Upper lobe of left lung (tissue), 4 donors: ENCODE measurements around the gene ZP2.

Experiments
- CTCF ChIP-seq, 6 experiments: fragments of 450-650 bp in 4 of 6; fragments of 200-600 bp in 2 of 6; sonication (generic) in 2 of 6; IDR thresholded peaks; one replicate each; pipeline ENCODE4 v1.5.1; 2016 to 2019; ENCODE audit warnings: antibody characterized with exemption in 6 of 6
- POLR2A ChIP-seq, 4 donors: fragments of 450-650 bp; IDR thresholded peaks; one replicate each; pipeline ENCODE4 v1.5.1; 2016 to 2017; ENCODE audit warnings: antibody characterized with exemption in 4 of 4, mild to moderate bottlenecking in 2 of 4

- TF ChIP-seq CTCF (IDR thresholded peaks at IDR 0.05) (no peak), POLR2A (IDR thresholded peaks at IDR 0.05) (no peak)
These were observed 6.1 kb downstream of the ZP2 start for GRCh38 chr16:21205303-21205702.
